ENCODE measurements around the gene UCN3.

- TF ChIP-seq TAF1 (IDR thresholded peaks at IDR 0.05; ENCODE audit: borderline replicate concordance, low read depth, low read length): no peak
- no peak for TF ChIP-seq CHD4 (IDR thresholded peaks at IDR 0.05)
- no peak for TF ChIP-seq CTCF (IDR thresholded peaks at IDR 0.05 in 2 of 3, conservative IDR thresholded peaks at IDR 0.05 in 1 of 3; ENCODE audit: control insufficient read depth in 2 of 3, extremely low read depth in 1 of 3, insufficient read depth in 1 of 3, low read depth in 3 of 3, low read length in 3 of 3)
- TF ChIP-seq EZH2 (IDR thresholded peaks at IDR 0.05; ENCODE audit: borderline replicate concordance, control insufficient read depth, low read depth, low read length): no peak
Observed at GRCh38 chr10:5404208-5405041, 39.7 kb downstream of the UCN3 start, which contains the start of gene TUBAL3.

All from GM12878 (cell line).